Astrocyte (in vitro differentiated cells and primary cell): ENCODE results near the gene ENG. TPM values are rescaled to one million over a fixed set of nuclear protein-coding genes. Genes with fewer than 3 reads are reported as not detected.

Experiments used
- DNase-seq: peaks from one replicate; pipeline ENCODE4 v3.0.0-alpha.2; 2010; ENCODE audit warnings: low read depth
- FAIRE-seq: peaks from 2 replicates; lab custom pipeline; 2011; peaks lifted over from hg19 to GRCh38; lab: Jason Lieb, UNC
- H2AFZ ChIP-seq: 2 replicates; pipeline ENCODE4 v1.6.0; 2012; ENCODE audit warnings: low read depth, low read length, inconsistent platforms
- H3K27ac ChIP-seq: 2 replicates; pipeline ENCODE4 v1.5.1; 2011; ENCODE audit warnings: low read depth, low read length, inconsistent platforms
- H3K27me3 ChIP-seq: 2 replicates; pipeline ENCODE4 v1.6.0; 2011; ENCODE audit warnings: low read length, inconsistent platforms; ENCODE audit not compliant: insufficient read depth
- H3K36me3 ChIP-seq: 2 replicates; pipeline ENCODE4 v1.5.1; 2011; ENCODE audit warnings: low read length, inconsistent platforms; ENCODE audit not compliant: insufficient read depth
- H3K4me1 ChIP-seq: 2 replicates; pipeline ENCODE4 v1.5.1; 2011; ENCODE audit warnings: low read length, inconsistent platforms; ENCODE audit not compliant: insufficient read depth
- H3K4me2 ChIP-seq: 2 replicates; pipeline ENCODE4 v1.6.0; 2012; ENCODE audit warnings: low read length, inconsistent platforms
- H3K4me3 ChIP-seq: 2 replicates; pipeline ENCODE4 v1.5.1; 2011; ENCODE audit warnings: low read depth, mild to moderate bottlenecking, low read length, inconsistent platforms; ENCODE audit not compliant: insufficient read depth
- H3K79me2 ChIP-seq: 2 replicates; pipeline ENCODE4 v1.6.0; 2012; ENCODE audit warnings: mild to moderate bottlenecking, low read length, inconsistent platforms; ENCODE audit not compliant: insufficient read depth
- H3K9ac ChIP-seq: 2 replicates; pipeline ENCODE4 v1.6.0; 2012; ENCODE audit warnings: mild to moderate bottlenecking, low read length, inconsistent platforms
- H3K9me3 ChIP-seq: 2 replicates; pipeline ENCODE4 v1.5.1; 2012; ENCODE audit warnings: low read depth, mild to moderate bottlenecking, low read length, inconsistent platforms; ENCODE audit not compliant: insufficient read depth
- H4K20me1 ChIP-seq: 2 replicates; pipeline ENCODE4 v1.6.0; 2012; ENCODE audit warnings: low read length, inconsistent platforms; ENCODE audit not compliant: insufficient read depth
- H3K27ac Mint-ChIP-seq: one replicate; pipeline ENCODE4 v1.8.0; 2021; ENCODE audit warnings: mild to moderate bottlenecking, mixed read lengths; ENCODE audit not compliant: unreplicated experiment
- H3K27me3 Mint-ChIP-seq: one replicate; pipeline ENCODE4 v1.8.0; 2021; ENCODE audit warnings: low read depth, mixed read lengths; ENCODE audit not compliant: unreplicated experiment
- H3K36me3 Mint-ChIP-seq: one replicate; pipeline ENCODE4 v1.8.0; 2021; ENCODE audit warnings: low read depth, mixed read lengths; ENCODE audit not compliant: unreplicated experiment
- H3K4me1 Mint-ChIP-seq: one replicate; pipeline ENCODE4 v1.8.0; 2021; ENCODE audit warnings: low read depth, mixed read lengths; ENCODE audit not compliant: unreplicated experiment
- H3K4me3 Mint-ChIP-seq: one replicate; pipeline ENCODE4 v1.8.0; 2021; ENCODE audit warnings: mild to moderate bottlenecking, moderate library complexity, mixed read lengths; ENCODE audit not compliant: unreplicated experiment
- H3K9me3 Mint-ChIP-seq: one replicate; pipeline ENCODE4 v1.8.0; 2021; ENCODE audit warnings: mild to moderate bottlenecking, mixed read lengths; ENCODE audit not compliant: unreplicated experiment
- CTCF ChIP-seq: IDR thresholded peaks from 2 replicates; pipeline ENCODE4 v1.5.1; 2011; ENCODE audit warnings: low read depth, mild to moderate bottlenecking, inconsistent platforms, low read length, moderate library complexity; ENCODE audit not compliant: insufficient read depth
- EZH2 ChIP-seq: IDR thresholded peaks from 2 replicates; pipeline ENCODE4 v1.6.1; 2012; ENCODE audit warnings: mild to moderate bottlenecking, low read length, inconsistent platforms; ENCODE audit not compliant: insufficient read depth
- total RNA-seq: library from RNA; stranded (reverse); gene quantifications from 2 replicates; pipeline ENCODE4 v1.2.1, GENCODE V29; 2021

ENG gene
- total RNA-seq, 1 donor from 2014 or later: 1.2 TPM

- DNase-seq (no peak), FAIRE-seq (no peak)
- Histone ChIP-seq H3K4me1 (peaks cover 7% of the 10 kb centered on the region), H3K27ac (no peak overlapping the region), H3K9me3 (no peaks in the 10 kb centered on the region), H3K36me3 (no peaks in the 10 kb centered on the region), H3K4me2 (no peak overlapping the region), H3K27me3 (no peaks in the 10 kb centered on the region), H4K20me1 (peaks cover 12% of the 10 kb centered on the region), H3K4me3 (no peak overlapping the region), H3K79me2 (no peaks in the 10 kb centered on the region), H2AFZ (no peak overlapping the region), H3K9ac (no peak overlapping the region)
- H3K4me3 Mint-ChIP-seq: no peak overlapping the region
- no peak overlapping the region for H3K27ac Mint-ChIP-seq
- TF ChIP-seq CTCF: no peak
- no peak for TF ChIP-seq EZH2
- peaks cover 10% of the 10 kb centered on the region for H3K4me1 Mint-ChIP-seq
- no peaks in the 10 kb centered on the region for H3K27me3 Mint-ChIP-seq
- H3K36me3 Mint-ChIP-seq: peaks cover 15% of the 10 kb centered on the region
- H3K9me3 Mint-ChIP-seq: no peaks in the 10 kb centered on the region
Observed at GRCh38 chr9:127868278-127868902, 13.9 kb upstream of the ENG start.

- H3K4me3 Mint-ChIP-seq: no peak overlapping the region
Observed at GRCh38 chr9:127867356-127868277, 13.2 kb upstream of the ENG start.

More at GRCh38 chr9:127867356-127868277, 13.2 kb upstream of the ENG start:
- H3K9ac ChIP-seq: no peak overlapping the region
- H3K4me1 ChIP-seq: peaks cover 7% of the 10 kb centered on the region
- no peaks in the 10 kb centered on the region for H3K36me3 ChIP-seq
- no peaks in the 10 kb centered on the region for H3K9me3 ChIP-seq
- no peak overlapping the region for H3K27ac Mint-ChIP-seq
- H3K9me3 Mint-ChIP-seq: no peaks in the 10 kb centered on the region
- no peaks in the 10 kb centered on the region for H3K27me3 ChIP-seq
- no peak for FAIRE-seq
- no peaks in the 10 kb centered on the region for H3K27me3 Mint-ChIP-seq
- H3K4me1 Mint-ChIP-seq: peaks cover 10% of the 10 kb centered on the region
- no peaks in the 10 kb centered on the region for H3K79me2 ChIP-seq
- no peak overlapping the region for H3K4me2 ChIP-seq
- no peak overlapping the region for H2AFZ ChIP-seq
- no peak overlapping the region for H3K27ac ChIP-seq
- no peak overlapping the region for H3K4me3 ChIP-seq
- DNase-seq: no peak
- H3K36me3 Mint-ChIP-seq: peaks cover 13% of the 10 kb centered on the region
- H4K20me1 ChIP-seq: peaks cover 9% of the 10 kb centered on the region
- no peak for TF ChIP-seq CTCF
- no peak for TF ChIP-seq EZH2
